Ovary (tissue), 3 donors: ENCODE results near the gene MUC3A.

Experiments used
- EP300 ChIP-seq: sonication (generic); formaldehyde crosslinking; IDR thresholded peaks from one replicate; pipeline ENCODE4 v1.6.1; 2017; ENCODE audit warnings: antibody characterized with exemption
- POLR2A ChIP-seq: fragments of 450-650 bp; IDR thresholded peaks from one replicate; pipeline ENCODE4 v1.6.1; 2017; ENCODE audit warnings: antibody characterized with exemption, mild to moderate bottlenecking, moderate library complexity
- TF ChIP-seq, protein P1 (sequence below), 3 donors: fragments of 450-650 bp in 2 of 3; fragments of 200-600 bp in 1 of 3; IDR thresholded peaks; one replicate each; pipeline versions ENCODE4 v1.5.1 to v1.8.0; 2016 to 2022; ENCODE audit warnings: antibody characterized with exemption in 3 of 3, mild to moderate bottlenecking in 1 of 3
- donor health status: DM: no; HTN: no; CAD: no.

DNA sequence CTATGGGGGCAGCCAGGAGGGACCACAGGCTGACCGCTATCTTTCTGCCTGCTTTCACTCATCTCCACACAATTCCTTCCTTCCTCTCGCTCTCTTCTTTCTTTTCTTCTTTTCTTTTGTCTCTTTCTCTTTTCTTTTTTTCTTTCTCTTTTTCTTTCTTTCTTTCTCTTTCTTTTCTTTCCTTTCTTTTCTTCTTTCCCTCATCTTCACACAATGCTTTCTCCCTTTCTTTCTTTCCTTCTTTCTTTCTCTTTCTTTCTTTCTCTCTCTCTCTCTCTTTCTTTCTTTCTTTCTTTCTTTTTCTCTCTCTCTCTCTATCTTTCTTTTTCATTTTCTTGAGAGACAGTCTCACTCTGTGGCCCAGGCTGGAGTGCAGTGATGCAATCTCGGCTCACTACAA lies 13.2 kb downstream of the MUC3A start:
- no peak for TF ChIP-seq POLR2A
- TF ChIP-seq, protein P1, sequence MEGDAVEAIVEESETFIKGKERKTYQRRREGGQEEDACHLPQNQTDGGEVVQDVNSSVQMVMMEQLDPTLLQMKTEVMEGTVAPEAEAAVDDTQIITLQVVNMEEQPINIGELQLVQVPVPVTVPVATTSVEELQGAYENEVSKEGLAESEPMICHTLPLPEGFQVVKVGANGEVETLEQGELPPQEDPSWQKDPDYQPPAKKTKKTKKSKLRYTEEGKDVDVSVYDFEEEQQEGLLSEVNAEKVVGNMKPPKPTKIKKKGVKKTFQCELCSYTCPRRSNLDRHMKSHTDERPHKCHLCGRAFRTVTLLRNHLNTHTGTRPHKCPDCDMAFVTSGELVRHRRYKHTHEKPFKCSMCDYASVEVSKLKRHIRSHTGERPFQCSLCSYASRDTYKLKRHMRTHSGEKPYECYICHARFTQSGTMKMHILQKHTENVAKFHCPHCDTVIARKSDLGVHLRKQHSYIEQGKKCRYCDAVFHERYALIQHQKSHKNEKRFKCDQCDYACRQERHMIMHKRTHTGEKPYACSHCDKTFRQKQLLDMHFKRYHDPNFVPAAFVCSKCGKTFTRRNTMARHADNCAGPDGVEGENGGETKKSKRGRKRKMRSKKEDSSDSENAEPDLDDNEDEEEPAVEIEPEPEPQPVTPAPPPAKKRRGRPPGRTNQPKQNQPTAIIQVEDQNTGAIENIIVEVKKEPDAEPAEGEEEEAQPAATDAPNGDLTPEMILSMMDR (IDR thresholded peaks at IDR 0.05) = no peak
- no peak for TF ChIP-seq EP300
